Measurements from ENCODE around the gene CDHR3. TPM values are rescaled to one million over a fixed set of nuclear protein-coding genes. Genes with fewer than 3 reads are reported as not detected.

Gene CDHR3
- total RNA-seq, 4 donors from 2014 or later, result 20.6 to 82.5 (median 49.7) TPM

DNA sequence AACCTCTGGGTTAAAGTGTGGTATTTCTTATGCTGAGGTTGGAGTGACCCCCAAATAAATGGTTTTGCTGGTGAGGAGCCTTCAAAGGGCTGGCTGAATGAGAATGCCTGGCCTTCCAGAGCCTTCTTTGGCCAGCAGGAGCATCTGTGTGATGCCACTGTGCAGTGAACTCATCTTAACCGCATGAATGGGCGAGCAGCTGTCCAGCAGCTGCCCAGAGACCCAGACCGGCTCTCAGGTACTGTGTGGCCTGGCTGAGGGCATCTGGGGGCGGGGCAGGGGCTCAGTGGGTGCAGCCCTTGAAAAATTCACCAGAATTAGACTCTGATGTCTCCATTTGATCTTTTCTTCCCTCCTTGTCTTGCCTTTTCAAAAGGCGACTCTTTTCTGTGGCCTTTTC lies 90.0 kb downstream of the CDHR3 start:
- Histone ChIP-seq H3K27ac (no peak overlapping the region), H3K4me1 (peaks cover 0 to 7% (median 2%) of the 10 kb centered on the region in 4 donors), H3K9me3 (no peaks in the 10 kb centered on the region), H3K36me3 (no peaks in the 10 kb centered on the region), H3K27me3 (no peaks in the 10 kb centered on the region), H3K4me3 (no peak overlapping the region)
- no peak for DNase-seq
- TF ChIP-seq POLR2A (IDR thresholded peaks at IDR 0.05), result no peak
- TF ChIP-seq, protein P1, sequence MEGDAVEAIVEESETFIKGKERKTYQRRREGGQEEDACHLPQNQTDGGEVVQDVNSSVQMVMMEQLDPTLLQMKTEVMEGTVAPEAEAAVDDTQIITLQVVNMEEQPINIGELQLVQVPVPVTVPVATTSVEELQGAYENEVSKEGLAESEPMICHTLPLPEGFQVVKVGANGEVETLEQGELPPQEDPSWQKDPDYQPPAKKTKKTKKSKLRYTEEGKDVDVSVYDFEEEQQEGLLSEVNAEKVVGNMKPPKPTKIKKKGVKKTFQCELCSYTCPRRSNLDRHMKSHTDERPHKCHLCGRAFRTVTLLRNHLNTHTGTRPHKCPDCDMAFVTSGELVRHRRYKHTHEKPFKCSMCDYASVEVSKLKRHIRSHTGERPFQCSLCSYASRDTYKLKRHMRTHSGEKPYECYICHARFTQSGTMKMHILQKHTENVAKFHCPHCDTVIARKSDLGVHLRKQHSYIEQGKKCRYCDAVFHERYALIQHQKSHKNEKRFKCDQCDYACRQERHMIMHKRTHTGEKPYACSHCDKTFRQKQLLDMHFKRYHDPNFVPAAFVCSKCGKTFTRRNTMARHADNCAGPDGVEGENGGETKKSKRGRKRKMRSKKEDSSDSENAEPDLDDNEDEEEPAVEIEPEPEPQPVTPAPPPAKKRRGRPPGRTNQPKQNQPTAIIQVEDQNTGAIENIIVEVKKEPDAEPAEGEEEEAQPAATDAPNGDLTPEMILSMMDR (IDR thresholded peaks at IDR 0.05), result no peak

DNA sequence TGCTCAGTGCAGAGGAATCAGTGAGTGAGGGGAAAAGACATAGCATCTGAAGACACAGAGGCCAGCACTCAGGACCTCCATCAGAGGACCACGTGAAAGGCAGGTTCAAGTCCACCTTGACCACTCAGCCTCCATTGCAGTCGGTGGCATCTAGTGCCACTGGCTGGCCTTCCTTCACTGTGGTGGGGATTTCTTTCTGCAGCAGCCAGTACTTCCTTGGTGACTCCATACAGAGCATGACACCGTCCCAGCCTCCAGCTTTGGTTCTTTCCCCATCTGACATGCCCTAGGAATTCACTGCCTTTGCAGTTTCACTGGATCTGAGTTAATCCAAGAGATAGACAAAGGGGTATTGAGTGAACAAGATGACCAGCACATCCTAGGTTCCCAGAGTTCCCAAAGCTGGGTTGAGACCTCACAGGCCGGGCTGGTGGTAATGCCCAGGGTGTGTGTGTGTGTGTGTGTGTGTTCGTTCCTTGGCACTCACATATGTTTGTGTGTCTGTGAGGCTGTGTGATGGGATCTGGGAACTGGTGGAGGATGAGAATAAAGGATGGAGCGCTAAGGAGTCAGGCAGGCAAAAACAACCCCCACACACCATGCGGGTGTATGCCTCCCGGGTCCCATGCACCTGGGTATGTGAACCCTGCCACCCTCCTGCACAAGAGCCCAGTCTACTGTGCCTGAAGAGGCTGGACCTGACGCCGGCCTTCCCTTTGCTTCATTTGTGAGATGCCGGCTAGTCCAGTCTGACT lies 91.3 kb downstream of the CDHR3 start:
- Histone ChIP-seq H3K9me3 (no peaks in the 10 kb centered on the region), H3K4me1 (peaks cover 0 to 18% (median 6%) of the 10 kb centered on the region in 4 donors), H3K4me3 (no peak overlapping the region), H3K36me3 (no peaks in the 10 kb centered on the region), H3K27ac (no peak overlapping the region), H3K27me3 (no peaks in the 10 kb centered on the region)
- TF ChIP-seq, protein P1 (IDR thresholded peaks at IDR 0.05), result no peak
- TF ChIP-seq POLR2A (IDR thresholded peaks at IDR 0.05), result no peak
- no peak for DNase-seq

DNA sequence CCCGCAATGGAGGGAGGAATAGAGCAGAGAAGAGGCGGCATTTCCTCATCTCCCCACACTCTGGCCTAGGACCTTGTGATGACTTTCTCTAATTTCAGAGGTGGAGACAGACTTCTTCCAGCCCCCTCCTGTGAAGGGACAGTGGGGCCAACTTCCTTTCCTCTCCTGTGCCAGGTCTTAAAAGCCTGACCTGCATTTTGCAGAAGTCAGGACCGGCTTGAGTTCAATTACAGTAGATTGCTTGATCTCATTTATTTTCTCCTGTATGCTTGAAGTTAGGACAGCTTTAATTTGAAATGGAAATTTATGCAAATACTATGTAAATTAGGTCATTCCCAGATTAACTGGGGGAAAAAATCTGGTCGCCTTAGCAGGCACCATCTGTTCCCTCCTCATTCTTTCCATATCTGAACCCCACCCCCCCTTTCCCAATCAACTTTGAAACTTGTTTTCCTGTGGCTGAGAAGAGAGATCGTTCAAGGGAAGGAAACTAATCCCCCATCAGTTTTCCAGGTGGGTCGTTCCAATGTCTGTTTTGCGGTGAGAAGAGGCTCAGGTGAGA lies 92.0 kb downstream of the CDHR3 start:
- Histone ChIP-seq H3K4me3 (no peak overlapping the region), H3K27me3 (no peaks in the 10 kb centered on the region)
- no peak for DNase-seq

DNA sequence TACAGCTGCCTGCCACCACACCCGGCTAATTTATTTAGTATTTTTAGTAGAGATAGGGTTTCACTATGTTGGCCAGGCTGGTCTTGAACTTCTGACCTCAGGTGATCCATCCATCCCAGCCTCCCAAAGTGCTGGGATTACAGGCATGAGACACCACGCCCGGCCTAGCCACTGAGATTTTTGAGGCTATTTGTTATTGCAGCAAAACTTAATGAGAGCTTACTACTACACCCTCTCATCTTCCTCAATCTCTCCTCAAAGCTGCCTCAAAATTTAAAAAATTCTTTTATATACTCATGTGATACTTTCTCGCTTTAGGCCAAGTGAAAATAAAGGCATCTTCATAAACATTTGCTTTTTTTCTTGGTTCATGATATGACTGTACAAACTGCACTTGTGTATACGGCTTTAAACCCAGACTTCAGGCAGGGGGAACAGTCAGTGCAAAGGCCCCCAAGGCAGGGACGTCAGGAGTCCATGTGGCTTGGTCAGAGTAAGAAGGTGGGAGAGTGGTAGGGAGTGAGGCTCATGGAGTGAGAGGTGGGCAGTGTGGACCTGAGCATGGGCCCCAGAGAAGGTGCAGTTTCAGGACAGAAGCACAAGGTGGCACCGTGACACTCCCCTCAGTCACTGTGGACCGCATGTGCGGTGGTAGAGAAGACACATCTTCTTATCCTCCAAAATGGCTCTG lies 93.6 kb downstream of the CDHR3 start:
- no peak for TF ChIP-seq POLR2A (IDR thresholded peaks at IDR 0.05)
- TF ChIP-seq, protein P1 (IDR thresholded peaks at IDR 0.05), result peak; percentile 74 to 93 (median 89)
- Histone ChIP-seq H3K27ac (peak overlapping the region in 1 of 4 donors; percentile 85), H3K9me3 (no peaks in the 10 kb centered on the region), H3K4me1 (peaks cover 0 to 24% (median 11%) of the 10 kb centered on the region in 4 donors), H3K36me3 (no peaks in the 10 kb centered on the region), H3K27me3 (no peaks in the 10 kb centered on the region), H3K4me3 (no peak overlapping the region)
- DNase-seq, result peak; percentile 72 to 88 (median 79)

More for the DNA sequence above, 92.0 kb downstream of the CDHR3 start:
- Histone ChIP-seq H3K27ac (no peak overlapping the region), H3K9me3 (no peaks in the 10 kb centered on the region), H3K36me3 (no peaks in the 10 kb centered on the region), H3K4me1 (peaks cover 0 to 23% (median 8%) of the 10 kb centered on the region in 4 donors)
- no peak for TF ChIP-seq POLR2A (IDR thresholded peaks at IDR 0.05)
- TF ChIP-seq, protein P1 (IDR thresholded peaks at IDR 0.05), result no peak

DNA sequence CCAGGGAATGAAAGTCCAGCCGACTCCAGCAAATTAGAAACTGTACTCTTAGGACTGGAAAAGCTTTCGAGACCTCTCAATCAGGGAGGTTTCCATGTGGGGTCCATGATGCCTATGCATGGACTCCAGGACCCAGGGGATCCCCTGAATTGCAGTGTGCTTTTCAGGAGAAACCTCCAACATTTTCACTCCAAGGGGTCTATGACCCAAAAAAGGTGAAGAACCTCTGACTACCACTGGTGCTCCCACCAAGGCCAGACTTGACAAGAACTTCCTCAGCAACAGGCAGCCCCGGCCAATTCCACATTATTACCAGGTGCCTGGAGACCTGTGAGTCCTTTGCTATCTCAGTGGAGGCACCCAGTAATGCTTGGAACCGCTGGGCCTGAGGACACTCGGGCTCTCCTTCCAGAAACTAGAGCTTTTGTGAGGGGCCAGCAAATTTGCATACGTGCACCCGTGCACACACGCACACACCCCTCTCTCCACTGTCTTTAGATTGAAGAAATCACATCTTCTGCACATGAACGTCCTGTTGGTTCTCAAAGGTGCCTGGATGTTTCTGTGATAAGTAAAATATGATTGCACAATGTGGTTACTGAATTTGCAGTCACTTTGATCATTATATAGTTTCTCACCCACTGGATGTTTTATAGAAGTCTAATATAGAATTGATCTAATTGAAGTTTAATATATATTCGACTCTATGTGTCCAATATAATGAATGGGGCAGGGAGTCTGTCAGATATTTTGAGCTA lies 94.3 kb downstream of the CDHR3 start:
- H3K4me3 ChIP-seq, result no peak overlapping the region
- no peak for DNase-seq
- H3K27ac ChIP-seq, result peak overlapping the region in 2 of 4 donors; percentile 68 to 85
- peaks cover 0 to 31% (median 14%) of the 10 kb centered on the region in 4 donors for H3K4me1 ChIP-seq
- no peaks in the 10 kb centered on the region for H3K36me3 ChIP-seq
- no peaks in the 10 kb centered on the region for H3K9me3 ChIP-seq
- no peaks in the 10 kb centered on the region for H3K27me3 ChIP-seq
- TF ChIP-seq, protein P1 (IDR thresholded peaks at IDR 0.05), result no peak
- no peak for TF ChIP-seq POLR2A (IDR thresholded peaks at IDR 0.05)
